CD4-positive, alpha-beta memory T cell (primary cell): ENCODE results near the gene ERG. TPM values are rescaled to one million over a fixed set of nuclear protein-coding genes. Genes with fewer than 3 reads are reported as not detected.

ENCODE experiments used
- CTCF ChIA-PET: fragments of 350-600 bp; sonication (Branson Sonifier 250); formaldehyde crosslinking; loops from one replicate; lab custom pipeline; 2021; ENCODE audit warnings: inconsistent platforms; ENCODE audit not compliant: partially characterized antibody; lab: Charles Lee
- POLR2A ChIA-PET: fragments of 350-600 bp; sonication (Branson Sonifier 250); formaldehyde crosslinking; loops from one replicate; lab custom pipeline; 2021; ENCODE audit not compliant: partially characterized antibody; lab: Charles Lee
- DNase-seq, 5 donors: peaks; one replicate each; pipeline versions ENCODE4 v3.0.0 to v3.0.0-alpha.2; 2020 to 2022; ENCODE audit warnings: mixed read lengths in 1 of 5
- H3K27ac ChIP-seq: one replicate; pipeline ENCODE4 v1.7.0; 2013; ENCODE audit warnings: low read depth, low read length
- H3K27me3 ChIP-seq: 2 replicates; pipeline ENCODE4 v1.7.0; 2013; ENCODE audit warnings: mild to moderate bottlenecking, low read length, moderate library complexity; ENCODE audit not compliant: insufficient read depth
- H3K36me3 ChIP-seq: 2 replicates; pipeline ENCODE4 v1.7.0; 2013; ENCODE audit warnings: mild to moderate bottlenecking, low read length, moderate library complexity; ENCODE audit not compliant: insufficient read depth
- H3K4me1 ChIP-seq: 2 replicates; pipeline ENCODE4 v1.7.0; 2013; ENCODE audit warnings: mild to moderate bottlenecking, low read length, moderate library complexity; ENCODE audit not compliant: insufficient read depth
- H3K4me3 ChIP-seq, 2 donors: one replicate each; pipeline ENCODE4 v1.7.0; 2013; ENCODE audit warnings: low read length in 2 of 2, mild to moderate bottlenecking in 1 of 2
- H3K9me3 ChIP-seq, 2 donors: one replicate each; pipeline ENCODE4 v1.7.0; 2013; ENCODE audit warnings: low read length in 2 of 2, control low read depth in 1 of 2; ENCODE audit not compliant: control insufficient read depth in 1 of 2
- H3K27ac Mint-ChIP-seq, 7 donors: one replicate each; pipeline ENCODE4 v1.8.0; 2020 to 2021; ENCODE audit warnings: mixed read lengths in 7 of 7, mild to moderate bottlenecking in 6 of 7, inconsistent platforms in 3 of 7, moderate library complexity in 3 of 7
- H3K27me3 Mint-ChIP-seq, 2 donors: one replicate each; pipeline ENCODE4 v1.8.0; 2020 to 2021; ENCODE audit warnings: mixed read lengths in 2 of 2
- H3K36me3 Mint-ChIP-seq, 2 donors: one replicate each; pipeline ENCODE4 v1.8.0; 2020 to 2021; ENCODE audit warnings: mixed read lengths in 2 of 2, inconsistent platforms in 1 of 2, mild to moderate bottlenecking in 1 of 2
- H3K4me1 Mint-ChIP-seq, 4 donors: one replicate each; pipeline ENCODE4 v1.8.0; 2020 to 2021; ENCODE audit warnings: mixed read lengths in 4 of 4, mild to moderate bottlenecking in 1 of 4
- H3K4me3 Mint-ChIP-seq, 8 donors: one replicate each; pipeline ENCODE4 v1.8.0; 2020 to 2021; ENCODE audit warnings: mixed read lengths in 8 of 8, mild to moderate bottlenecking in 7 of 8, moderate library complexity in 6 of 8, inconsistent platforms in 3 of 8
- H3K9me3 Mint-ChIP-seq, 8 donors: one replicate each; pipeline ENCODE4 v1.8.0; 2020 to 2021; ENCODE audit warnings: mixed read lengths in 8 of 8, mild to moderate bottlenecking in 5 of 8, inconsistent platforms in 3 of 8, moderate library complexity in 1 of 8
- intact Hi-C: fragments of 100-400 bp; cut with micrococcal nuclease; formaldehyde crosslinking; loops from one replicate; pipeline ENCODE4 v1.15.1; 2023
- polyA plus RNA-seq, 2 donors: library from polyadenylated mRNA; unstranded; fragments of 300-500 nt; fragmentation: Illumina TruSeq; gene quantifications; one replicate each; pipeline ENCODE4 v1.2.3, GENCODE V29; 2021
- total RNA-seq, 2 experiments: library from RNA; stranded (reverse); gene quantifications; one replicate each; pipeline ENCODE4 v1.2.3, GENCODE V29; 2021

Gene ERG
- total and polyA plus RNA-seq, 4 experiments from 2014 or later = not detected

- no peak overlapping the region for H3K4me3 Mint-ChIP-seq
- H3K27me3 Mint-ChIP-seq = peaks cover 3 to 8% of the 10 kb centered on the region in 2 donors
- no peak for DNase-seq
- Histone ChIP-seq H3K4me3 (no peak overlapping the region), H3K27ac (no peak overlapping the region), H3K27me3 (no peaks in the 10 kb centered on the region), H3K36me3 (no peaks in the 10 kb centered on the region), H3K9me3 (no peaks in the 10 kb centered on the region), H3K4me1 (no peaks in the 10 kb centered on the region)
- POLR2A ChIA-PET = no interaction called here
- CTCF ChIA-PET = interaction anchor here (11.1 kb wide), 1 partner anchor 132 kb away, joined by 137 read pairs; no protein-coding TSS in a partner anchor
- no peak overlapping the region for H3K27ac Mint-ChIP-seq
- intact Hi-C loops = loop anchor here (10.0 kb wide), 2 partner anchors 646 to 676 kb away; no protein-coding TSS in a partner anchor
- H3K36me3 Mint-ChIP-seq = no peaks in the 10 kb centered on the region
- peaks cover 0 to 3% (median 0%) of the 10 kb centered on the region in 8 donors for H3K9me3 Mint-ChIP-seq
- H3K4me1 Mint-ChIP-seq = peaks cover 0 to 4% (median 1%) of the 10 kb centered on the region in 4 donors
Measured at GRCh38 chr21:38350684-38351083, 147.6 kb downstream of the ERG start.

- H3K27ac ChIP-seq = no peak overlapping the region
- H3K36me3 ChIP-seq = no peaks in the 10 kb centered on the region
- no peaks in the 10 kb centered on the region for H3K9me3 ChIP-seq
- H3K4me3 Mint-ChIP-seq = peak overlapping the region in 1 of 8 donors; percentile 4
- H3K9me3 Mint-ChIP-seq = peaks cover 0 to 3% (median 0%) of the 10 kb centered on the region in 8 donors
- H3K27me3 Mint-ChIP-seq = peaks cover 3 to 8% of the 10 kb centered on the region in 2 donors
- ChIA-PET POLR2A (no interaction called here), CTCF (interaction anchor here (11.1 kb wide), 1 partner anchor 131 kb away, joined by 137 read pairs; no protein-coding TSS in a partner anchor)
- no peak for DNase-seq
- H3K36me3 Mint-ChIP-seq = no peaks in the 10 kb centered on the region
- H3K27me3 ChIP-seq = no peaks in the 10 kb centered on the region
- intact Hi-C loops = loop anchor here (10.0 kb wide), 2 partner anchors 645 to 675 kb away; no protein-coding TSS in a partner anchor
- peak overlapping the region in 1 of 7 donors; percentile 18 for H3K27ac Mint-ChIP-seq
- H3K4me3 ChIP-seq = no peak overlapping the region
- peaks cover 0 to 4% (median 1%) of the 10 kb centered on the region in 4 donors for H3K4me1 Mint-ChIP-seq
- H3K4me1 ChIP-seq = no peaks in the 10 kb centered on the region
Measured at GRCh38 chr21:38349977-38350376, 148.3 kb downstream of the ERG start.

- H3K4me3 ChIP-seq = no peak overlapping the region
- ChIA-PET POLR2A (no interaction called here), CTCF (interaction anchor here (11.1 kb wide), 1 partner anchor 130 kb away, joined by 137 read pairs; no protein-coding TSS in a partner anchor)
- H3K4me1 Mint-ChIP-seq = peaks cover 0 to 4% (median 1%) of the 10 kb centered on the region in 4 donors
- H3K9me3 Mint-ChIP-seq = peaks cover 0 to 3% (median 0%) of the 10 kb centered on the region in 8 donors
- H3K4me1 ChIP-seq = no peaks in the 10 kb centered on the region
- H3K36me3 ChIP-seq = no peaks in the 10 kb centered on the region
- H3K4me3 Mint-ChIP-seq = peak overlapping the region in 1 of 8 donors; percentile 14
- no peak overlapping the region for H3K27ac ChIP-seq
- H3K27ac Mint-ChIP-seq = peak overlapping the region in 3 of 7 donors; percentile 8 to 60 (median 31)
- intact Hi-C loops = no loop called here
- no peaks in the 10 kb centered on the region for H3K27me3 ChIP-seq
- H3K27me3 Mint-ChIP-seq = peaks cover 2 to 6% of the 10 kb centered on the region in 2 donors
- H3K9me3 ChIP-seq = no peaks in the 10 kb centered on the region
- no peak for DNase-seq
- no peaks in the 10 kb centered on the region for H3K36me3 Mint-ChIP-seq
Measured at GRCh38 chr21:38349111-38349746, 149.0 kb downstream of the ERG start.

- POLR2A ChIA-PET = no interaction called here
- Histone ChIP-seq H3K4me1 (no peaks in the 10 kb centered on the region), H3K36me3 (no peaks in the 10 kb centered on the region), H3K4me3 (no peak overlapping the region), H3K9me3 (no peaks in the 10 kb centered on the region), H3K27ac (no peak overlapping the region), H3K27me3 (no peaks in the 10 kb centered on the region)
- CTCF ChIA-PET = interaction anchor here (1.1 kb wide), 1 partner anchor 10 kb away, joined by 3 read pairs; no protein-coding TSS in a partner anchor
- H3K4me1 Mint-ChIP-seq = peaks cover 0 to 4% (median 1%) of the 10 kb centered on the region in 4 donors
- no peak overlapping the region for H3K27ac Mint-ChIP-seq
- peaks cover 0 to 3% (median 0%) of the 10 kb centered on the region in 8 donors for H3K9me3 Mint-ChIP-seq
- H3K4me3 Mint-ChIP-seq = no peak overlapping the region
- no peak for DNase-seq
- H3K27me3 Mint-ChIP-seq = peaks cover 0 to 4% of the 10 kb centered on the region in 2 donors
- H3K36me3 Mint-ChIP-seq = no peaks in the 10 kb centered on the region
- intact Hi-C loops = no loop called here
Measured at GRCh38 chr21:38346286-38346685, 152.0 kb downstream of the ERG start.

GRCh38 chr21:38343691-38344090 lies 154.6 kb downstream of the ERG start:
- H3K4me3 ChIP-seq = no peak overlapping the region
- no peaks in the 10 kb centered on the region for H3K9me3 ChIP-seq
- DNase-seq = no peak
- intact Hi-C loops = no loop called here
- no peaks in the 10 kb centered on the region for H3K27me3 ChIP-seq
- Mint-ChIP-seq H3K27ac (no peak overlapping the region), H3K27me3 (no peaks in the 10 kb centered on the region), H3K4me3 (no peak overlapping the region), H3K9me3 (peaks cover 0 to 3% (median 0%) of the 10 kb centered on the region in 8 donors), H3K4me1 (no peaks in the 10 kb centered on the region), H3K36me3 (no peaks in the 10 kb centered on the region)
- no peaks in the 10 kb centered on the region for H3K36me3 ChIP-seq
- CTCF ChIA-PET = interaction anchor here (1.4 kb wide), 1 partner anchor 9 kb away, joined by 4 read pairs; no protein-coding TSS in a partner anchor
- no peak overlapping the region for H3K27ac ChIP-seq
- POLR2A ChIA-PET = no interaction called here
- no peaks in the 10 kb centered on the region for H3K4me1 ChIP-seq

GRCh38 chr21:38342739-38343138 lies 155.5 kb downstream of the ERG start:
- Mint-ChIP-seq H3K9me3 (peaks cover 0 to 3% (median 0%) of the 10 kb centered on the region in 8 donors), H3K4me3 (no peak overlapping the region), H3K27me3 (no peaks in the 10 kb centered on the region), H3K4me1 (no peaks in the 10 kb centered on the region), H3K36me3 (no peaks in the 10 kb centered on the region), H3K27ac (no peak overlapping the region)
- Histone ChIP-seq H3K36me3 (no peaks in the 10 kb centered on the region), H3K9me3 (no peaks in the 10 kb centered on the region), H3K4me1 (no peaks in the 10 kb centered on the region), H3K27ac (no peak overlapping the region), H3K27me3 (no peaks in the 10 kb centered on the region), H3K4me3 (no peak overlapping the region)
- intact Hi-C loops = no loop called here
- ChIA-PET POLR2A (no interaction called here), CTCF (no interaction called here)
- DNase-seq = no peak

- POLR2A ChIA-PET = no interaction called here
- CTCF ChIA-PET = no interaction called here
Measured at GRCh38 chr21:38341546-38342012, 156.7 kb downstream of the ERG start.

More at GRCh38 chr21:38341546-38342012, 156.7 kb downstream of the ERG start:
- no peaks in the 10 kb centered on the region for H3K27me3 ChIP-seq
- H3K36me3 ChIP-seq = no peaks in the 10 kb centered on the region
- Mint-ChIP-seq H3K36me3 (no peaks in the 10 kb centered on the region), H3K4me1 (no peaks in the 10 kb centered on the region), H3K27ac (no peak overlapping the region), H3K9me3 (peaks cover 0 to 3% (median 0%) of the 10 kb centered on the region in 8 donors), H3K27me3 (no peaks in the 10 kb centered on the region), H3K4me3 (no peak overlapping the region)
- H3K9me3 ChIP-seq = no peaks in the 10 kb centered on the region
- H3K4me1 ChIP-seq = no peaks in the 10 kb centered on the region
- intact Hi-C loops = no loop called here
- H3K4me3 ChIP-seq = no peak overlapping the region
- H3K27ac ChIP-seq = no peak overlapping the region
- DNase-seq = no peak
